ENCODE data around the gene FCGR3B. TPM values are rescaled to one million over a fixed set of nuclear protein-coding genes. Genes with fewer than 3 reads are reported as not detected.
"Not testable (repeated sequence)": the region's sequence is repeated elsewhere in the genome, so short reads cannot be mapped to it uniquely, and the experiment has no call there.

Gene FCGR3B
- total RNA-seq, 1 experiment from 2014 or later, result not detected

DNA sequence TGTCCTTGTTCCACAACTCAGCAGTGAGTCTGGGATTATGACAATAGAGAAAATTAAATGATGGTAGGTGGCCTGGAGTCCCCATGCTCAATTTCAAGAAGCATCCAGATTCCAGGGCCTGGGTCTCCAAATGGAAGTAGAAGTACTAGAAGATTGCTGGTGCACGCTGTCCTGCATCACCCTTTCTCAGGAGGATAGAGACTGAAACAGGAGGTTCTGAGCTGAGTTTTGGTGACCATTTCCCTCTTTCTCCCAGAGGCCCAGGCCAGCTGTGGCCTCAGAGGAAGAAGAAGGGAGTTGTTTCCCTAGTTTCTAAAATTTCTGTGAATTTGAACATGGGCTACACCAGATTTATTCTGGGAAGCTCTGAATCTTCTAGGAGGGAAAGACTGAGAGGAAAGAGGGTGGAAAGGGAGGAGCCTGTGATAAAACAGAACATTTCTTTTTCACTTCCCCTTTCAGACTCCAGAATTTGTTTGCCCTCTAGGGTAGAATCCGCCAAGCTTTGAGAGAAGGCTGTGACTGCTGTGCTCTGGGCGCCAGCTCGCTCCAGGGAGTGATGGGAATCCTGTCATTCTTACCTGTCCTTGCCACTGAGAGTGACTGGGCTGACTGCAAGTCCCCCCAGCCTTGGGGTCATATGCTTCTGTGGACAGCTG is 50.0 kb downstream of the FCGR3B start:
- H3K9me3 ChIP-seq (ENCODE audit: control insufficient read depth in 1 of 2, insufficient read depth in 1 of 2, low read depth in 1 of 2, low read length in 2 of 2); DNase-seq (ENCODE audit: low read depth, low spot score); H3K79me2 ChIP-seq (ENCODE audit: insufficient read depth, low read length); H3K9me2 ChIP-seq (ENCODE audit: insufficient read depth); intact Hi-C loops (cut with micrococcal nuclease); RAD21 ChIA-PET (ENCODE audit: low non-redundant PET in 1 of 2, low total read pairs in 2 of 2, uncharacterized antibody in 2 of 2, unreplicated experiment in 2 of 2); H3K4me3 ChIP-seq (replicated peaks in 1 of 2; ENCODE audit: low read depth in 1 of 2, low read length in 2 of 2); H4K20me1 ChIP-seq (ENCODE audit: insufficient read depth); H2AFZ ChIP-seq (ENCODE audit: low read depth, low read length, poor library complexity, severe bottlenecking); H3K4me2 ChIP-seq (ENCODE audit: low read length); H3K27me3 ChIP-seq (ENCODE audit: insufficient read depth, low read length); POLR2A ChIA-PET; H3K9ac ChIP-seq (ENCODE audit: low read length); ATAC-seq; H3K27ac ChIP-seq (ENCODE audit: low read depth, low read length); BruUV-seq (replicated peaks); H3K4me1 ChIP-seq (ENCODE audit: control insufficient read depth in 1 of 2, insufficient read depth in 2 of 2, low read length in 2 of 2); H3K36me3 ChIP-seq (ENCODE audit: control insufficient read depth in 1 of 2, insufficient read depth in 2 of 2, low read length in 2 of 2); CTCF ChIA-PET: not testable (repeated sequence)

DNA sequence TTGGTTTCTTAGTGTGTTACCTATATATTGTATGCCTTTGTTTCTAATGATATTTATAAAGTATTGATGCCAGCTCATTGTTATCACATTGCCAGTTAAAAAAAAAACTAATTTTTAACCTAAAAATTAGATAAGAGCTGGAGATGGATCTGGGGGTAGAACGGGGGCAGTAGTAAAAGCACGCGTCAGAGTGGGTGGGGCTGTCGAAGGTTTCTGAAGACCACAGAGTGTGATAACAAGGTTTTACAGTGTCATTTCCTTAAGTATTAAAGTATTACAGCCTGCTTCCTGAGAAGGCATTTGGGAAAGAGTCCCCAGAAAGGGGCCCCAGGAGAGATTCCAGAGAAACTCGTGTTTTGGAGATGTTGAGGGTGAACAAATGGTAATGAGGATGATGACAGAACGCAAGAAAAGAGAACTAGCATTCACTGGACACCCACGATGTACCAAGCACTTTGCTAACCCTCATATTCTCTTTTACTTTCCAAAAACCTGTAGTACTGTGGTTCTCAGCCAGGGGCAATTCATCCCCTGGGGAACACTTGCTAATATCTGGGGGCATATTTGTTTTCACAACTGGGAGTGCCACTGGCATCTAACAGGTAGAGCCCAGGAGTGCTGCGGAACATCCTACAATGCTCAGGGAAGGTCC is 51.0 kb downstream of the FCGR3B start:
- BruUV-seq (replicated peaks); H3K27me3 ChIP-seq (ENCODE audit: insufficient read depth, low read length); RAD21 ChIA-PET (ENCODE audit: low non-redundant PET in 1 of 2, low total read pairs in 2 of 2, uncharacterized antibody in 2 of 2, unreplicated experiment in 2 of 2); H3K36me3 ChIP-seq (ENCODE audit: control insufficient read depth in 1 of 2, insufficient read depth in 2 of 2, low read length in 2 of 2); H3K4me2 ChIP-seq (ENCODE audit: low read length); POLR2A ChIA-PET; H3K9me3 ChIP-seq (ENCODE audit: control insufficient read depth in 1 of 2, insufficient read depth in 1 of 2, low read depth in 1 of 2, low read length in 2 of 2); DNase-seq (ENCODE audit: low read depth, low spot score); ATAC-seq; H2AFZ ChIP-seq (ENCODE audit: low read depth, low read length, poor library complexity, severe bottlenecking); H3K79me2 ChIP-seq (ENCODE audit: insufficient read depth, low read length); H3K4me1 ChIP-seq (ENCODE audit: control insufficient read depth in 1 of 2, insufficient read depth in 2 of 2, low read length in 2 of 2); H3K9ac ChIP-seq (ENCODE audit: low read length); H3K4me3 ChIP-seq (replicated peaks in 1 of 2; ENCODE audit: low read depth in 1 of 2, low read length in 2 of 2); H3K9me2 ChIP-seq (ENCODE audit: insufficient read depth); CTCF ChIA-PET; H4K20me1 ChIP-seq (ENCODE audit: insufficient read depth); H3K27ac ChIP-seq (ENCODE audit: low read depth, low read length): not testable (repeated sequence)
- intact Hi-C loops (cut with micrococcal nuclease), result loop anchor here (10.0 kb wide), 1 partner anchor 75 kb away; no protein-coding TSS in a partner anchor

DNA sequence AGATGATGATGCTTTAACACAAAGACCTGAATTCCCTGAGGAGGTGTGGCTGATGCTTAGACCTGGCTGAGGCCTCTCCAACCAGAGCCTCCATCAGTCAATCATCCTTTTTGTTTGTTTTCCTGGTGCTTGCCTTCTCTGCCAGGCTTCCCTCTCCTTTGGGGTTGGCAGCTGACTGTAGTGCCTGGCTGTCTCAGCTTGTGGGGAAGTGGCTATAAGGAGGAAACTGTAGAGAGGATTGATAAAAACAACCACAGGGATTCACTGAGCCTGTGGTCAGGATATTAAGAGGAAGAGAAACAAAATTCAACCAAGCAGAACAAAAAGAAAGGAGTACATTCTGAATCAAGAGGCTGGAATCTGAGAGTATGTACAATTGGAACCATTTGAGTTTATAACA is 54.3 kb downstream of the FCGR3B start:
- H3K9me3 ChIP-seq (ENCODE audit: control insufficient read depth in 1 of 2, insufficient read depth in 1 of 2, low read depth in 1 of 2, low read length in 2 of 2); H3K9ac ChIP-seq (ENCODE audit: low read length); H2AFZ ChIP-seq (ENCODE audit: low read depth, low read length, poor library complexity, severe bottlenecking); H4K20me1 ChIP-seq (ENCODE audit: insufficient read depth); H3K79me2 ChIP-seq (ENCODE audit: insufficient read depth, low read length); H3K9me2 ChIP-seq (ENCODE audit: insufficient read depth); DNase-seq (ENCODE audit: low read depth, low spot score); ATAC-seq; H3K36me3 ChIP-seq (ENCODE audit: control insufficient read depth in 1 of 2, insufficient read depth in 2 of 2, low read length in 2 of 2); H3K4me1 ChIP-seq (ENCODE audit: control insufficient read depth in 1 of 2, insufficient read depth in 2 of 2, low read length in 2 of 2); POLR2A ChIA-PET; H3K4me2 ChIP-seq (ENCODE audit: low read length); H3K27ac ChIP-seq (ENCODE audit: low read depth, low read length); H3K4me3 ChIP-seq (replicated peaks in 1 of 2; ENCODE audit: low read depth in 1 of 2, low read length in 2 of 2); CTCF ChIA-PET; BruUV-seq (replicated peaks); H3K27me3 ChIP-seq (ENCODE audit: insufficient read depth, low read length); RAD21 ChIA-PET (ENCODE audit: low non-redundant PET in 1 of 2, low total read pairs in 2 of 2, uncharacterized antibody in 2 of 2, unreplicated experiment in 2 of 2): not testable (repeated sequence)
- intact Hi-C loops (cut with micrococcal nuclease), result loop anchor here (10.0 kb wide), 1 partner anchor 78 kb away; no protein-coding TSS in a partner anchor

Other genes starting within 250 kb of the FCGR3B start
- gene FCGR2A, start 125.7 kb downstream of the FCGR3B start, total RNA-seq (2021; ENCODE audit: unreplicated experiment), result 0.52 TPM
- gene HSPA6, start 106.6 kb downstream of the FCGR3B start, total RNA-seq (2021; ENCODE audit: unreplicated experiment), result not detected
- 0.17 TPM for gene FCGR3A, start 81.4 kb downstream of the FCGR3B start, total RNA-seq (2021; ENCODE audit: unreplicated experiment)
- not detected for gene FCGR2B, start 32.0 kb upstream of the FCGR3B start, total RNA-seq (2021; ENCODE audit: unreplicated experiment)
- gene FCRLA, start 76.1 kb upstream of the FCGR3B start, total RNA-seq (2021; ENCODE audit: unreplicated experiment), result 0.25 TPM
- gene FCRLB, start 90.4 kb upstream of the FCGR3B start, total RNA-seq (2021; ENCODE audit: unreplicated experiment), result 1.0 TPM
- gene DUSP12, start 118.6 kb upstream of the FCGR3B start, total RNA-seq (2021; ENCODE audit: unreplicated experiment), result 31.6 TPM
- gene ATF6, start 135.1 kb upstream of the FCGR3B start, total RNA-seq (2021; ENCODE audit: unreplicated experiment), result 20.9 TPM